Endothelial cell of umbilical vein (primary cell): ENCODE data around the gene FNBP1L. TPM values are rescaled to one million over a fixed set of nuclear protein-coding genes. Genes with fewer than 3 reads are reported as not detected.

ENCODE experiments used
- BruUV-seq: library from RNA; stranded (reverse); fragments of 400-500 nt; replicated peaks from 2 replicates; lab custom pipeline; 2021; lab: Mats Ljungman, UMichigan
- CTCF ChIA-PET: fragments of 300-600, 350-600 bp; sonication (Branson Sonifier 250); formaldehyde crosslinking; loops from one replicate; lab custom pipeline; 2021; ENCODE audit warnings: antibody characterized with exemption, inconsistent platforms; lab: Charles Lee
- POLR2A ChIA-PET: fragments of 300-600, 350-600 bp; sonication (Branson Sonifier 250); formaldehyde crosslinking; loops from one replicate; lab custom pipeline; 2021; ENCODE audit warnings: antibody characterized with exemption, inconsistent platforms; lab: Charles Lee
- DNase-seq: peaks from one replicate; pipeline ENCODE4 v3.0.0-alpha.2; 2011; ENCODE audit warnings: low read depth, low spot score
- FAIRE-seq: peaks from 2 replicates; lab custom pipeline; 2011; peaks lifted over from hg19 to GRCh38; lab: Jason Lieb, UNC
- H2AFZ ChIP-seq: 2 replicates; pipeline ENCODE4 v1.6.0; 2012; ENCODE audit warnings: low read depth, low read length, control low read depth, inconsistent platforms
- H3K27ac ChIP-seq: 2 replicates; pipeline ENCODE4 v1.5.1; 2011; ENCODE audit warnings: low read depth, mild to moderate bottlenecking, control low read depth, low read length, moderate library complexity; ENCODE audit not compliant: insufficient read depth
- H3K27me3 ChIP-seq, 2 experiments: 2 replicates each; pipeline versions ENCODE4 v1.6.0 to v1.6.1; 2011; ENCODE audit warnings: low read length in 2 of 2, mixed read lengths in 1 of 2; ENCODE audit not compliant: control insufficient read depth in 2 of 2, insufficient read depth in 2 of 2
- H3K36me3 ChIP-seq, 2 experiments: 2 replicates in 1 of 2; 3 replicates in 1 of 2; pipeline ENCODE4 v1.5.1; 2011; ENCODE audit warnings: low read length in 2 of 2, mild to moderate bottlenecking in 1 of 2, moderate library complexity in 1 of 2; ENCODE audit not compliant: control insufficient read depth in 2 of 2, insufficient read depth in 2 of 2; ENCODE audit errors: extremely low read depth in 1 of 2
- H3K4me1 ChIP-seq: 3 replicates; pipeline ENCODE4 v1.5.1; 2011; ENCODE audit warnings: mild to moderate bottlenecking, low read length; ENCODE audit not compliant: control insufficient read depth, insufficient read depth; ENCODE audit errors: extremely low read depth
- H3K4me2 ChIP-seq: 2 replicates; pipeline ENCODE4 v1.6.1; 2011; ENCODE audit warnings: low read length, control low read depth, mixed read lengths; ENCODE audit not compliant: insufficient read depth
- H3K4me3 ChIP-seq, 3 experiments: fragments of 200-600 bp in 1 of 3; sonication (generic), shearing (Covaris generic) in 1 of 3; replicated peaks in 1 of 3; 2 replicates each; pipeline ENCODE4 v1.5.1; 2011 to 2016; ENCODE audit warnings: control low read depth in 3 of 3, low read length in 3 of 3, mild to moderate bottlenecking in 2 of 3, inconsistent platforms in 1 of 3, low read depth in 1 of 3, moderate library complexity in 1 of 3; ENCODE audit not compliant: insufficient read depth in 1 of 3
- H3K79me2 ChIP-seq: 2 replicates; pipeline ENCODE4 v1.6.0; 2012; ENCODE audit warnings: low read length, inconsistent platforms; ENCODE audit not compliant: control insufficient read depth, insufficient read depth
- H3K9ac ChIP-seq: replicated peaks from 2 replicates; pipeline ENCODE3; 2011; ENCODE audit warnings: low read length, control low read depth; ENCODE audit not compliant: insufficient read depth; ENCODE audit errors: extremely low read depth
- H3K9me1 ChIP-seq: replicated peaks from 3 replicates; pipeline ENCODE4 v1.6.0; 2011; ENCODE audit warnings: mild to moderate bottlenecking, low read length; ENCODE audit not compliant: control insufficient read depth, insufficient read depth; ENCODE audit errors: extremely low read depth
- H3K9me3 ChIP-seq: replicated peaks from 2 replicates; pipeline ENCODE4 v1.5.1; 2012; ENCODE audit warnings: low read length, inconsistent platforms; ENCODE audit not compliant: control insufficient read depth, insufficient read depth
- H4K20me1 ChIP-seq: replicated peaks from 2 replicates; pipeline ENCODE3; 2011; ENCODE audit warnings: mild to moderate bottlenecking, low read length; ENCODE audit not compliant: control insufficient read depth, insufficient read depth; ENCODE audit errors: extremely low read depth
- EZH2 ChIP-seq: IDR thresholded peaks from 2 replicates; pipeline ENCODE4 v1.6.1; 2012; ENCODE audit warnings: borderline replicate concordance, low read depth, mild to moderate bottlenecking, moderate library complexity, low read length, inconsistent platforms; ENCODE audit not compliant: severe bottlenecking
- FOS ChIP-seq: IDR thresholded peaks from 2 replicates; pipeline ENCODE4 v1.6.1; 2011; ENCODE audit warnings: mild to moderate bottlenecking, low read length, moderate library complexity, borderline replicate concordance; ENCODE audit not compliant: insufficient read depth
- GATA2 ChIP-seq: IDR thresholded peaks from 2 replicates; pipeline ENCODE4 v1.7.0; 2011; ENCODE audit warnings: low read depth, mild to moderate bottlenecking, moderate library complexity, mixed read lengths, low read length; ENCODE audit not compliant: insufficient read length, insufficient read depth
- JUN ChIP-seq: IDR thresholded peaks from 2 replicates; pipeline ENCODE4 v1.6.1; 2011; ENCODE audit warnings: borderline replicate concordance, low read depth; ENCODE audit not compliant: insufficient read length, insufficient read depth
- MYC ChIP-seq: IDR thresholded peaks from one replicate; pipeline ENCODE4 v1.6.1; 2011; ENCODE audit warnings: mild to moderate bottlenecking, low read depth, low read length
- POLR2A ChIP-seq: IDR thresholded peaks from 2 replicates; pipeline ENCODE4 v1.6.1; 2012; ENCODE audit warnings: low read depth, mild to moderate bottlenecking, control low read depth, low read length
- POLR2AphosphoS5 ChIP-seq: IDR thresholded peaks from 2 replicates; pipeline ENCODE4 v1.6.1; 2012; ENCODE audit warnings: low read depth, mild to moderate bottlenecking, control low read depth, low read length, moderate library complexity; ENCODE audit not compliant: insufficient read depth
- dilution Hi-C: fragments of 300-500 bp; cut with MboI; formaldehyde crosslinking; loops from one replicate; pipeline ENCODE4 v1.15.0; 2019; ENCODE audit warnings: low sequenced_read_pairs; ENCODE audit not compliant: extremely low pct_ligation_motif_present
- intact Hi-C: fragments of 100-400 bp; cut with micrococcal nuclease; formaldehyde crosslinking; loops from one replicate; pipeline ENCODE4 v1.10.0; 2022
- polyA plus RNA-seq, 4 experiments: library from polyadenylated mRNA; depleted of rRNA in 3 of 4; stranded (reverse) in 3 of 4; unstranded in 1 of 4; fragments of >200 nt; gene quantifications; 2 replicates each; pipeline versions ENCODE4 v1.2.1 to v1.2.3, GENCODE V29; 2011 to 2012; ENCODE audit warnings: missing spikeins in 1 of 4
- total RNA-seq: library from RNA; stranded (reverse); gene quantifications from 2 replicates; pipeline ENCODE4 v1.2.3, GENCODE V29; 2021
- TF ChIP-seq, protein P1 (sequence below), 2 donors: IDR thresholded peaks; 1 replicate in 1 of 2; 2 replicates in 1 of 2; pipeline ENCODE4 v1.5.1; 2011; ENCODE audit warnings: low read length in 2 of 2, mild to moderate bottlenecking in 2 of 2, moderate library complexity in 2 of 2, control low read depth in 1 of 2, inconsistent platforms in 1 of 2, low read depth in 1 of 2; ENCODE audit not compliant: insufficient read depth in 1 of 2; ENCODE audit errors: extremely low read depth in 1 of 2
- TF ChIP-seq, protein P2 (sequence below): IDR thresholded peaks from 2 replicates; pipeline ENCODE4 v1.6.1; 2011; ENCODE audit not compliant: insufficient read depth, insufficient read length

The FNBP1L gene
- total and polyA plus RNA-seq, 2 donors (not counting 3 experiments of a cell fraction or from before 2014, with no cell fraction given), result 28.1 to 56.4 TPM

DNA sequence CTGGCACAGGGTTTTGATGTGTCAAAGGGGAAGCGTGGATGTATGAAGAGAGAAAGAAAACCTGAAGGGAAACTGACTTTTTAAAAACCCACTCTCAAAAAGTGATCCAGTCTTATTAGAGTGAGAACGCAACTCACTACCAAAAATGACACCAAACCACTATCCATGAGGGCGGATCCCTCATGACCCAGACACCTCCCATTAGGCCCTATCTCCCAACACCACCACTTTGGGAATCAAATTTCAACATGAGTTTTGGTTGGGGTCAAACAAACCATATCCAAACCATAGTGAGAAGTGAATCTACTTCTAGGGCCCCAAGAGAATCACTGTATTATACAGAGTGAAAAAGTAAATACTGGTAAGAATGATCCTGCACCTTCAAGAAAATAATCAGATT is 53.5 kb downstream of the FNBP1L start:
- intact Hi-C loops (no loop called here), dilution Hi-C loops (no loop called here)
- H4K20me1 ChIP-seq, result peaks cover 21% of the 10 kb centered on the region
- H3K9me3 ChIP-seq, result no peaks in the 10 kb centered on the region
- no peaks in the 10 kb centered on the region for H3K36me3 ChIP-seq
- FAIRE-seq, result no peak
- no peaks in the 10 kb centered on the region for H3K27me3 ChIP-seq
- H3K9ac ChIP-seq, result no peak overlapping the region
- peaks cover 4% of the 10 kb centered on the region for H3K4me1 ChIP-seq
- no peak for DNase-seq
- no peak overlapping the region for H3K4me3 ChIP-seq
- no peak overlapping the region for H3K27ac ChIP-seq
- H3K9me1 ChIP-seq, result peaks cover 5% of the 10 kb centered on the region
- ChIA-PET CTCF (interaction anchor here (1.5 kb wide), 1 partner anchor 8 kb away, joined by 4 read pairs; no protein-coding TSS in a partner anchor), POLR2A (no interaction called here)
- TF ChIP-seq GATA2, result no peak
- no peak overlapping the region for H2AFZ ChIP-seq
- peaks cover 36% of the 10 kb centered on the region for H3K79me2 ChIP-seq
- H3K4me2 ChIP-seq, result no peak overlapping the region
- BruUV-seq, result no TSS peak

DNA sequence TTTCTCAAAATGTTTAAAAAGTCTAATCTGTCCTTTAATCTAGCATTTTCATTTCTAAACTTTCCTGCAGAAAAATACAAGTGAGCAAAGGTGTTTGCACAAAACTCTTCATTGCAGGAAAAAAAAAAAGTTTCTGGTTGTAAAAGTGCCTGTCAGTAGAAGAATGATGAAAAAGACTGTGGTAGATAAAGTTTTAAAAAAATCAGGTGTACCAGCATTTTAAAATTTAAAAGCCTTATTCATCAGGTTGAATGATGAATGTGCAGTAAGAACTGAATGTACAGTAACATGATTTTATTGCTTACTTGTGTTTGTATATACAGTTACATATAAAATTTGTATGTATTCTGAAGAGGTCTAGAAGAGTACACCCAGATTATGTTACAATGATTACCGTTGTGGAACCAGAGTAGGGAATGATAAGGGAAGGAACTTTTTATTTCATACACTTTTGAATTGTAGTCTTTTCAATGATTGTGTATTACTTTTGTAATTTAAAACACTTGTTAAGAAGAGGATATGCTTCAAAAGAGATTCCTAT is 54.0 kb downstream of the FNBP1L start:
- ChIA-PET POLR2A (no interaction called here), CTCF (no interaction called here)
- Histone ChIP-seq H2AFZ (no peak overlapping the region), H3K4me2 (no peak overlapping the region), H3K9me3 (no peaks in the 10 kb centered on the region), H3K4me1 (peaks cover 4% of the 10 kb centered on the region), H3K9ac (no peak overlapping the region), H3K27ac (no peak overlapping the region), H3K4me3 (no peak overlapping the region), H3K79me2 (peaks cover 32% of the 10 kb centered on the region), H3K9me1 (peaks cover 5% of the 10 kb centered on the region), H3K36me3 (no peaks in the 10 kb centered on the region), H3K27me3 (no peaks in the 10 kb centered on the region), H4K20me1 (peaks cover 21% of the 10 kb centered on the region)
- no peak for DNase-seq
- no peak for FAIRE-seq
- intact Hi-C loops, result no loop called here
- dilution Hi-C loops, result no loop called here
- BruUV-seq, result no TSS peak
- TF ChIP-seq MYC (no peak), FOS (no peak), EZH2 (no peak), JUN (no peak), POLR2A (no peak), GATA2 (no peak), POLR2AphosphoS5 (no peak)
- TF ChIP-seq, protein P1, sequence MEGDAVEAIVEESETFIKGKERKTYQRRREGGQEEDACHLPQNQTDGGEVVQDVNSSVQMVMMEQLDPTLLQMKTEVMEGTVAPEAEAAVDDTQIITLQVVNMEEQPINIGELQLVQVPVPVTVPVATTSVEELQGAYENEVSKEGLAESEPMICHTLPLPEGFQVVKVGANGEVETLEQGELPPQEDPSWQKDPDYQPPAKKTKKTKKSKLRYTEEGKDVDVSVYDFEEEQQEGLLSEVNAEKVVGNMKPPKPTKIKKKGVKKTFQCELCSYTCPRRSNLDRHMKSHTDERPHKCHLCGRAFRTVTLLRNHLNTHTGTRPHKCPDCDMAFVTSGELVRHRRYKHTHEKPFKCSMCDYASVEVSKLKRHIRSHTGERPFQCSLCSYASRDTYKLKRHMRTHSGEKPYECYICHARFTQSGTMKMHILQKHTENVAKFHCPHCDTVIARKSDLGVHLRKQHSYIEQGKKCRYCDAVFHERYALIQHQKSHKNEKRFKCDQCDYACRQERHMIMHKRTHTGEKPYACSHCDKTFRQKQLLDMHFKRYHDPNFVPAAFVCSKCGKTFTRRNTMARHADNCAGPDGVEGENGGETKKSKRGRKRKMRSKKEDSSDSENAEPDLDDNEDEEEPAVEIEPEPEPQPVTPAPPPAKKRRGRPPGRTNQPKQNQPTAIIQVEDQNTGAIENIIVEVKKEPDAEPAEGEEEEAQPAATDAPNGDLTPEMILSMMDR (IDR thresholded peaks at IDR 0.05; ENCODE audit: extremely low read depth in 1 of 2, insufficient read depth in 1 of 2, low read depth in 1 of 2, low read length in 2 of 2), result no peak
- TF ChIP-seq, protein P2, sequence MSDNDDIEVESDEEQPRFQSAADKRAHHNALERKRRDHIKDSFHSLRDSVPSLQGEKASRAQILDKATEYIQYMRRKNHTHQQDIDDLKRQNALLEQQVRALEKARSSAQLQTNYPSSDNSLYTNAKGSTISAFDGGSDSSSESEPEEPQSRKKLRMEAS, result no peak
